ENCODE measurements around the gene EID2. TPM values are rescaled to one million over a fixed set of nuclear protein-coding genes. Genes with fewer than 3 reads are reported as not detected.
A peak's percentile ranks its signal among the peaks of the same experiment; 100 is the strongest.

Gene EID2
- polyA plus RNA-seq, 1 donor (not counting 4 experiments of a cell fraction or from before 2014, with no cell fraction given), result 12.9 TPM

GRCh38 chr19:39506944-39507714, 32.8 kb downstream of the EID2 start:
- DNase-seq (ENCODE audit: low read depth, low spot score), result no peak
- FAIRE-seq, result no peak
- no peaks in the 10 kb centered on the region for H4K20me1 ChIP-seq (ENCODE audit: control insufficient read depth, extremely low read depth, insufficient read depth, low read length)
- H3K79me2 ChIP-seq (ENCODE audit: control insufficient read depth, insufficient read depth, low read length), result no peaks in the 10 kb centered on the region
- H3K4me1 ChIP-seq (ENCODE audit: control insufficient read depth, extremely low read depth, insufficient read depth, low read length), result peaks cover 3% of the 10 kb centered on the region
- no peak overlapping the region for H3K27ac ChIP-seq (ENCODE audit: control insufficient read depth, insufficient read depth, low read length)
- peak overlapping the region; percentile 47 for H3K9ac ChIP-seq (ENCODE audit: control insufficient read depth, extremely low read depth, insufficient read depth, low read length)
- TF ChIP-seq EZH2 (IDR thresholded peaks at IDR 0.05; ENCODE audit: low read length), result peak; percentile 51
- TF ChIP-seq CTCF (optimal IDR thresholded peaks at IDR 0.05 in 1 of 3, IDR thresholded peaks at IDR 0.05 in 1 of 3, conservative IDR thresholded peaks at IDR 0.05 in 1 of 3; ENCODE audit: extremely low read depth in 1 of 3, insufficient read depth in 2 of 3, low read length in 3 of 3), result no peak
- H3K9me3 ChIP-seq (ENCODE audit: control insufficient read depth, low read depth, low read length), result no peaks in the 10 kb centered on the region
- H3K9me1 ChIP-seq (ENCODE audit: control insufficient read depth, extremely low read depth, insufficient read depth, low read length), result peaks cover 2% of the 10 kb centered on the region
- no peaks in the 10 kb centered on the region for H3K36me3 ChIP-seq (ENCODE audit: control insufficient read depth in 2 of 2, extremely low read depth in 1 of 2, insufficient read depth in 2 of 2, low read length in 2 of 2)
- peak overlapping the region; percentile 68 for H3K4me2 ChIP-seq (ENCODE audit: control insufficient read depth, extremely low read depth, insufficient read depth, low read depth, low read length)
- peak overlapping the region; percentile 37 to 68 (median 56) for H3K4me3 ChIP-seq (ENCODE audit: control insufficient read depth in 2 of 3, extremely low read depth in 1 of 3, insufficient read depth in 2 of 3, low read depth in 1 of 3, low read length in 3 of 3)
- dilution Hi-C loops (cut with MboI; ENCODE audit: extremely low pct_ligation_motif_present, low sequenced_read_pairs), result no loop called here
- H2AFZ ChIP-seq (ENCODE audit: control insufficient read depth, low read length), result peak overlapping the region; percentile 89
- peaks cover 38% of the 10 kb centered on the region for H3K27me3 ChIP-seq (ENCODE audit: control insufficient read depth, extremely low read depth, insufficient read depth, low read length)

DNA sequence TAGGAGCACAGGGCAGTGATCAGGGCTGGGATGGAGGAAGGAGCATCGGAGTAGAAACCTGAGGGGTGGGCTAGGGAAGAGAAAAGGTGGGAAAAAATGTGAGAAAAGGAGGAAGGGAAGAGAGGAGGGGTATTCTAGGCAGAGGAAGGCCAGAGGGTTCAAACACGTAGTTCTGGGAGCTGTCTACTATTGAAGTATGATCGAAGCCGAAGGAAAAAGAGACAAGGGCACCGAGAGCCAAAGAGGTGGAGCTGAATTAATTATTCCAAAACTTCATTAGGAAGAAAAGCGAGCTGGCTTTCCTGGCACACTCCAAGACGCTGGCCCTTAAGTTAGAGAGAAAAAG, 33.4 kb downstream of the EID2 start:
- H3K9ac ChIP-seq (ENCODE audit: control insufficient read depth, extremely low read depth, insufficient read depth, low read length), result no peak overlapping the region
- peaks cover 3% of the 10 kb centered on the region for H3K4me1 ChIP-seq (ENCODE audit: control insufficient read depth, extremely low read depth, insufficient read depth, low read length)
- no peak overlapping the region for H3K27ac ChIP-seq (ENCODE audit: control insufficient read depth, insufficient read depth, low read length)
- H3K79me2 ChIP-seq (ENCODE audit: control insufficient read depth, insufficient read depth, low read length), result no peaks in the 10 kb centered on the region
- H4K20me1 ChIP-seq (ENCODE audit: control insufficient read depth, extremely low read depth, insufficient read depth, low read length), result no peaks in the 10 kb centered on the region
- dilution Hi-C loops (cut with MboI; ENCODE audit: extremely low pct_ligation_motif_present, low sequenced_read_pairs), result no loop called here
- H3K4me2 ChIP-seq (ENCODE audit: control insufficient read depth, extremely low read depth, insufficient read depth, low read depth, low read length), result peak overlapping the region; percentile 68
- H3K9me1 ChIP-seq (ENCODE audit: control insufficient read depth, extremely low read depth, insufficient read depth, low read length), result peaks cover 2% of the 10 kb centered on the region
- peak overlapping the region in 2 of 3 experiments; percentile 12 to 68 for H3K4me3 ChIP-seq (ENCODE audit: control insufficient read depth in 2 of 3, extremely low read depth in 1 of 3, insufficient read depth in 2 of 3, low read depth in 1 of 3, low read length in 3 of 3)
- no peaks in the 10 kb centered on the region for H3K9me3 ChIP-seq (ENCODE audit: control insufficient read depth, low read depth, low read length)
- FAIRE-seq, result no peak
- peaks cover 38% of the 10 kb centered on the region for H3K27me3 ChIP-seq (ENCODE audit: control insufficient read depth, extremely low read depth, insufficient read depth, low read length)
- DNase-seq (ENCODE audit: low read depth, low spot score), result no peak
- TF ChIP-seq CTCF (optimal IDR thresholded peaks at IDR 0.05 in 1 of 3, IDR thresholded peaks at IDR 0.05 in 1 of 3, conservative IDR thresholded peaks at IDR 0.05 in 1 of 3; ENCODE audit: extremely low read depth in 1 of 3, insufficient read depth in 2 of 3, low read length in 3 of 3) (no peak), EZH2 (IDR thresholded peaks at IDR 0.05; ENCODE audit: low read length) (no peak)
- H2AFZ ChIP-seq (ENCODE audit: control insufficient read depth, low read length), result peak overlapping the region; percentile 66
- H3K36me3 ChIP-seq (ENCODE audit: control insufficient read depth in 2 of 2, extremely low read depth in 1 of 2, insufficient read depth in 2 of 2, low read length in 2 of 2), result no peaks in the 10 kb centered on the region
